Gastrocnemius medialis (tissue), 4 donors: ENCODE measurements around the gene KCNQ2.

Experiments
- POLR2A ChIP-seq, 2 donors: fragments of 450-650 bp; IDR thresholded peaks; one replicate each; pipeline ENCODE4 v1.6.1; 2017; ENCODE audit warnings: antibody characterized with exemption in 2 of 2, mild to moderate bottlenecking in 2 of 2, moderate library complexity in 2 of 2
- TF ChIP-seq, protein P1 (sequence below), 5 experiments: fragments of 450-650 bp in 3 of 5; fragments of 200-600 bp in 2 of 5; sonication (generic) in 2 of 5; IDR thresholded peaks in 4 of 5; conservative IDR thresholded peaks in 1 of 5; 1 replicate in 4 of 5; 2 replicates in 1 of 5; pipeline ENCODE4 v1.5.1; 2016 to 2019; ENCODE audit warnings: antibody characterized with exemption in 5 of 5, mild to moderate bottlenecking in 3 of 5, moderate library complexity in 3 of 5

- TF ChIP-seq, protein P1, sequence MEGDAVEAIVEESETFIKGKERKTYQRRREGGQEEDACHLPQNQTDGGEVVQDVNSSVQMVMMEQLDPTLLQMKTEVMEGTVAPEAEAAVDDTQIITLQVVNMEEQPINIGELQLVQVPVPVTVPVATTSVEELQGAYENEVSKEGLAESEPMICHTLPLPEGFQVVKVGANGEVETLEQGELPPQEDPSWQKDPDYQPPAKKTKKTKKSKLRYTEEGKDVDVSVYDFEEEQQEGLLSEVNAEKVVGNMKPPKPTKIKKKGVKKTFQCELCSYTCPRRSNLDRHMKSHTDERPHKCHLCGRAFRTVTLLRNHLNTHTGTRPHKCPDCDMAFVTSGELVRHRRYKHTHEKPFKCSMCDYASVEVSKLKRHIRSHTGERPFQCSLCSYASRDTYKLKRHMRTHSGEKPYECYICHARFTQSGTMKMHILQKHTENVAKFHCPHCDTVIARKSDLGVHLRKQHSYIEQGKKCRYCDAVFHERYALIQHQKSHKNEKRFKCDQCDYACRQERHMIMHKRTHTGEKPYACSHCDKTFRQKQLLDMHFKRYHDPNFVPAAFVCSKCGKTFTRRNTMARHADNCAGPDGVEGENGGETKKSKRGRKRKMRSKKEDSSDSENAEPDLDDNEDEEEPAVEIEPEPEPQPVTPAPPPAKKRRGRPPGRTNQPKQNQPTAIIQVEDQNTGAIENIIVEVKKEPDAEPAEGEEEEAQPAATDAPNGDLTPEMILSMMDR (IDR thresholded peaks at IDR 0.05 in 4 of 5, conservative IDR thresholded peaks at IDR 0.05 in 1 of 5) = no peak
- no peak for TF ChIP-seq POLR2A (IDR thresholded peaks at IDR 0.05)
Measured at GRCh38 chr20:63464289-63464635, 8.2 kb downstream of the KCNQ2 start.
